Measurements from ENCODE around the gene PADI4. TPM values are rescaled to one million over a fixed set of nuclear protein-coding genes. Genes with fewer than 3 reads are reported as not detected.

The PADI4 gene
- total and polyA plus RNA-seq, 2 experiments from 2014 or later, result 0.45 to 0.52 TPM

DNA sequence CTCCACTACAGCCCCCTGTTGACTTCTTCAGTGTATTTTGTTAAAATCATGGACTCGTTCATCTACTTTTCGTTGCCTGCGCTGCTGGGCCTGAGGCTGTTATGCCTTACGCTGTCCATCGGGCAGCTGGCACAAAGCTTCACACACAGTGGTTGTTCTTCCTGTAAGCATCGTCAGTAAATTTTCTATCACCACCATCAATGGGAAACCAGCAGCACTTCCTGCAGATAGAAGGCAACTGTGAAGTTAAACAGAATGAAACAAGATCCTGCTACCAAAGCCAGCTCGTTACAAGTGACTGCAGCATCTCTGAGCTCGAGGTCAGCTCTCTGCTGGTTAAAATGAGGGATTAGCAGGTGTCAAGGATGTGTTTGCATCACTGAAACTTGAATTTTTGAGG lies 42.1 kb downstream of the PADI4 start:
- no peak overlapping the region for H3K4me2 ChIP-seq
- Mint-ChIP-seq H3K27me3 (ENCODE audit: insufficient read depth, low read depth, poor library complexity) (peaks cover 10% of the 10 kb centered on the region), H3K27ac (no peak overlapping the region), H3K4me1 (no peaks in the 10 kb centered on the region), H3K9me3 (peaks cover 13% of the 10 kb centered on the region), H3K4me3 (no peak overlapping the region), H3K36me3 (ENCODE audit: low read depth) (no peaks in the 10 kb centered on the region)
- TF ChIP-seq EZH2 (IDR thresholded peaks at IDR 0.05; ENCODE audit: low read depth, unreplicated experiment) (no peak), ZNF462 (CRISPR knock-in tag; IDR thresholded peaks at IDR 0.05) (no peak), ZNF331 (CRISPR knock-in tag; IDR thresholded peaks at IDR 0.05; ENCODE audit: low read depth) (no peak), EZH2phosphoT487 (IDR thresholded peaks at IDR 0.05; ENCODE audit: unreplicated experiment) (no peak), CREB1 (CRISPR knock-in tag; IDR thresholded peaks at IDR 0.05; ENCODE audit: low read depth) (no peak), POLR2AphosphoS5 (IDR thresholded peaks at IDR 0.05; ENCODE audit: low read depth) (no peak), JUNB (IDR thresholded peaks at IDR 0.05; ENCODE audit: unreplicated experiment) (no peak), STAT1 (IDR thresholded peaks at IDR 0.05; ENCODE audit: unreplicated experiment) (no peak)
- TF ChIP-seq, protein P1, sequence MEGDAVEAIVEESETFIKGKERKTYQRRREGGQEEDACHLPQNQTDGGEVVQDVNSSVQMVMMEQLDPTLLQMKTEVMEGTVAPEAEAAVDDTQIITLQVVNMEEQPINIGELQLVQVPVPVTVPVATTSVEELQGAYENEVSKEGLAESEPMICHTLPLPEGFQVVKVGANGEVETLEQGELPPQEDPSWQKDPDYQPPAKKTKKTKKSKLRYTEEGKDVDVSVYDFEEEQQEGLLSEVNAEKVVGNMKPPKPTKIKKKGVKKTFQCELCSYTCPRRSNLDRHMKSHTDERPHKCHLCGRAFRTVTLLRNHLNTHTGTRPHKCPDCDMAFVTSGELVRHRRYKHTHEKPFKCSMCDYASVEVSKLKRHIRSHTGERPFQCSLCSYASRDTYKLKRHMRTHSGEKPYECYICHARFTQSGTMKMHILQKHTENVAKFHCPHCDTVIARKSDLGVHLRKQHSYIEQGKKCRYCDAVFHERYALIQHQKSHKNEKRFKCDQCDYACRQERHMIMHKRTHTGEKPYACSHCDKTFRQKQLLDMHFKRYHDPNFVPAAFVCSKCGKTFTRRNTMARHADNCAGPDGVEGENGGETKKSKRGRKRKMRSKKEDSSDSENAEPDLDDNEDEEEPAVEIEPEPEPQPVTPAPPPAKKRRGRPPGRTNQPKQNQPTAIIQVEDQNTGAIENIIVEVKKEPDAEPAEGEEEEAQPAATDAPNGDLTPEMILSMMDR (conservative IDR thresholded peaks at IDR 0.05; ENCODE audit: low read depth in 2 of 2), result 0 out of 4 replicates have a peak, but pooled peaks of 1 of the 2 experiments have one; percentile 7
- no peak for DNase-seq (ENCODE audit: low spot score)
- H3K4me1 ChIP-seq (ENCODE audit: insufficient read depth), result 0 out of 2 replicates have a peak, but pooled peaks cover 3% of the 10 kb centered on the region
- H3K27ac ChIP-seq (ENCODE audit: low read depth), result no peak overlapping the region
- H4K20me1 ChIP-seq (replicated peaks; ENCODE audit: insufficient read depth), result no peaks in the 10 kb centered on the region
- ATAC-seq, result no peak
- no peaks in the 10 kb centered on the region for H3K79me2 ChIP-seq (replicated peaks; ENCODE audit: insufficient read depth)
- H3K27me3 ChIP-seq (ENCODE audit: insufficient read depth), result no peaks in the 10 kb centered on the region
- no peaks in the 10 kb centered on the region for H3K36me3 ChIP-seq (ENCODE audit: insufficient read depth)
- H3K9me2 ChIP-seq (ENCODE audit: insufficient read depth), result no peaks in the 10 kb centered on the region
- H3F3A ChIP-seq (replicated peaks; ENCODE audit: low read depth), result no peaks in the 10 kb centered on the region
- no peak overlapping the region for H3K4me3 ChIP-seq
- no peak overlapping the region for H2AFZ ChIP-seq

Measured in GM23338 (cell line).